Middle frontal gyrus (tissue), 1 donor: ENCODE data around the gene ZNF653.

Experiments used
- DNase-seq: peaks from one replicate; pipeline ENCODE4 v3.0.0-alpha.2; 2015; ENCODE audit warnings: low spot score; ENCODE audit errors: extremely low spot score

ZNF653 gene

GRCh38 chr19:11513946-11514345 lies 8.3 kb upstream of the ZNF653 start:
- DNase-seq = no peak

GRCh38 chr19:11510444-11510843 lies 4.8 kb upstream of the ZNF653 start:
- no peak for DNase-seq

- no peak for DNase-seq
Observed at GRCh38 chr19:11507370-11508078, 1.9 kb upstream of the ZNF653 start.

GRCh38 chr19:11506967-11507366 lies 1.3 kb upstream of the ZNF653 start:
- DNase-seq = no peak

- DNase-seq = no peak
Observed at GRCh38 chr19:11506101-11506555, 489 bp upstream of the ZNF653 start.

DNA sequence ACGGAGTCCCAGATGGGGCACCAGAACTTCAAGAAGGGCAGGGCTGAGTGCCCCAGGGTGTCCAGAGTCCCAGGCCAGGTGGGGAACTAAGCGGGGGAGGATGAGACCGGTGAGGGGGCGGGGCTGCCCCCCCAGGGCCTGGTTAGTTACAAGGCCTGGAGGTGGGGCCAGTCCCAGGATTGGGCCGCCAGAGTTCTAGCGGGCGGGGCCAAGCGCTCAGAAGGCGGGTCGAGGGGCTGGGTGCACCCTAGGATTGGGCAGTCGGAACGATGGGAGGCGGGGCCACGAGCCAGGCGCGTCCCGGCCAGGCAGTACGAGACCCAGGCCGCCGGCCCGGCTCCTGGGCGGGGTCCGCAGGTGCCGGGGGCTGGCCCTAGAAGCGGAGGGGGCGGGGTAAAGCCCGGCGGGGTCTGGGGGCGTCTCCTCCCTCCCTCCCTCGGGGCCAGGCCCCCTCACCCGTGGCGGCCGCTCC lies 571 bp downstream of the ZNF653 start:
- peak; percentile 90 for DNase-seq

DNA sequence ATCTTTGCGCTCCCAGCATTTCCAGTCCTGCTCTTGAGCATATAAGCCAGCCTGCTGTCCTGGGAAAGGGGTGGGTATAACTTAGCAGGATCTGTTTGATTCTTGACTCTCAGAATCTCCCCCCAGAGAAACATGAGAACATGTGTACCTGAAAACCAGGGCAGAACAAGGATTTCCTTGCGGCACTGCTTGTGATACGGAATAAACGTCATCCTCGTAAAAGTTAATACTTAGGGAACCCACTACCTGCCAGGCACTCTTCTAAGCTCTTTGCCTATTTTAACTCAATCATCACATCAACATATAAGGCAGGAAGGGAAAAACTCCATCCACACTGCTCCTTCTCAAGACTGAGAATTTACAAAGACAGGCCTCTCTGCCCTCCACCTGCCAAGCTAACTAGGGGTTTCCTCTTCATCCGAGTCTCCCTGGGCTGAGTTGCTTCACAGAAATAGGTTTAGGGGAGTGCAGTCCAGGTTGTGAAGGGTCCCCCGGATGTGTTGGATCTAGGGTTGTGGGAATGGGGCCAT lies 1.1 kb downstream of the ZNF653 start:
- no peak for DNase-seq

- DNase-seq = no peak
Observed at GRCh38 chr19:11499890-11500420, 5.7 kb downstream of the ZNF653 start.

- no peak for DNase-seq
Observed at GRCh38 chr19:11499220-11499726, 6.4 kb downstream of the ZNF653 start.

- no peak for DNase-seq
Observed at GRCh38 chr19:11496391-11497163, 9.1 kb downstream of the ZNF653 start.

DNA sequence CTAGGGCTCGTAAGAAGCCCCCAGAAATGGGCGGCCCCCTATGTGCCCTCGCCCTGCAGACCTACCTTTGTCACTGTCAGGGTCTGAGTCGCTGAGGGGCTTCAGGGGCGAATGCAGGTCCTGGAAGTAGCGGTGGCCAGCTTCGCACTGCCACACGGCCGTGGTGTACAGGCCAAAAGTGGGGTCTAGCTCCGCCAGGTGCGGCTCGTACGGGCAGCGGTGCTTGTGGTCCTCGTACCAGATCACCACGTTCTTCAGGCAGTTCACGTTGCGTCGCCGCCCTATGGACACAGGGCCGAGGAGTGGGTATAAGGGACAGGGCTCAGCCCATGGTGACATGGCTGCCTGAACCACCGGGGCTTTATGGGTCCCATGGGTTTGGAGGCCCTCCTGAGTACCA lies 9.8 kb downstream of the ZNF653 start:
- no peak for DNase-seq

GRCh38 chr19:11495481-11495880 lies 10.2 kb downstream of the ZNF653 start:
- DNase-seq = no peak

DNA sequence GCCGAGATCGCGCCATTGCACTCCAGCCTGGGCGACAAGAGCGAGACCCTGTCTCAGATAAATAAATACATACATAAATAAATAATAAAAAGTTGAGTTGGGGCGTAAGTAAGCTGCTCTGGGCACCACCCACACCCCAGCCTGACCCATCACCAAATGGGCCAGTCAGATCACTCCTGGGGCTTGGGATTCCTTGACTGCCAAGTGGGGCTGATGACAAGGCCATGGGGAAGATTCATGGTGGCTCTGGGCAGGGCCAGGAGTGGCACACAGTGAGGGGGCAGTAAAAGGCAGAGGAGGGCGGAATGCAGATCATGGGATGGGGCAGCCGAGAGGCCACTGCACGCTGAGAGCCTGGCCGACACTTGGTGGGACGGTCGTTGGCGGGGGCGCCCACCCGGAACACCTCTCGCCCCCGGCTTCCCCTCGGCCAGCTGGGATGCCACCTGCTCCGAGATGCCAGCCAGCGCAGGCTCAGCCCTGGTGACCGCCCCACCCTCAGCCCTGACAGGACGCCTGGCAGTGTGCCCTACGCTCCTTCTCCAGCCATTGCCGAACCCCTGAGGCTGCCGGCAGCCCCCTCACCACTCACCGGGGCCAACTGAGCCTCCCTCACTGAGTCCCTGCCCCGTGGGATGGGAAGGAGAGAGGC lies 10.9 kb downstream of the ZNF653 start:
- no peak for DNase-seq

DNA sequence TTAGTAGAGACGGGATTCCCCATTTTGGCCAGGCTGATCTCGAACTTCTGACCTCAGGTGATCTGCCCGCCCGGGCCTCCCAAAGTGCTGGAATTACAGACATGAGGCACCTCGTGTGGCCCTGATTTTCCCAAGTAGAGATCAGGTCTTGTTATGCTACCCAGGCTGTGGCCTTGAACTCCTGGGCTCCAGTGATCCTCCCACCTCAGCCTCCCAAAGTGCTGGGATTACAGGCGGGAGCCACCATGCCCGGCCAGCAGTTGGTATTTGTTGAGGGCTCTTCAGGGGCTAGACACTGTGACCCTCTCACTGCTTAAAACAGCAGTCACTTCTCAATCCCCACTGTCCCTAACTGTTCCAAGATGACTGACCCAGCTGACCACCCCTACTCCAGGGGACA lies 16.3 kb downstream of the ZNF653 start:
- DNase-seq = no peak

GRCh38 chr19:11486661-11487503 lies 18.8 kb downstream of the ZNF653 start:
- DNase-seq = no peak

- no peak for DNase-seq
Observed at GRCh38 chr19:11485245-11485837, 20.3 kb downstream of the ZNF653 start.

- no peak for DNase-seq
Observed at GRCh38 chr19:11483366-11484111, 22.1 kb downstream of the ZNF653 start.

GRCh38 chr19:11482384-11483050 lies 23.1 kb downstream of the ZNF653 start:
- peak; percentile 74 for DNase-seq
